ENCODE measurements around the gene TCTA. TPM values are rescaled to one million over a fixed set of nuclear protein-coding genes. Genes with fewer than 3 reads are reported as not detected.

TCTA gene, protein sequence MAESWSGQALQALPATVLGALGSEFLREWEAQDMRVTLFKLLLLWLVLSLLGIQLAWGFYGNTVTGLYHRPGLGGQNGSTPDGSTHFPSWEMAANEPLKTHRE
- total RNA-seq = 9.6 and 12.4 TPM in 2 replicates
- long read RNA-seq, transcript TCTA-201 (3 exons, 2,146 nt) = major isoform, 7 of 7 reads
- long read RNA-seq, partial matches to known transcripts = 0 of 7 reads
- long read RNA-seq, other reads (novel, unspliced or antisense) = 0 of 7 reads

DNA sequence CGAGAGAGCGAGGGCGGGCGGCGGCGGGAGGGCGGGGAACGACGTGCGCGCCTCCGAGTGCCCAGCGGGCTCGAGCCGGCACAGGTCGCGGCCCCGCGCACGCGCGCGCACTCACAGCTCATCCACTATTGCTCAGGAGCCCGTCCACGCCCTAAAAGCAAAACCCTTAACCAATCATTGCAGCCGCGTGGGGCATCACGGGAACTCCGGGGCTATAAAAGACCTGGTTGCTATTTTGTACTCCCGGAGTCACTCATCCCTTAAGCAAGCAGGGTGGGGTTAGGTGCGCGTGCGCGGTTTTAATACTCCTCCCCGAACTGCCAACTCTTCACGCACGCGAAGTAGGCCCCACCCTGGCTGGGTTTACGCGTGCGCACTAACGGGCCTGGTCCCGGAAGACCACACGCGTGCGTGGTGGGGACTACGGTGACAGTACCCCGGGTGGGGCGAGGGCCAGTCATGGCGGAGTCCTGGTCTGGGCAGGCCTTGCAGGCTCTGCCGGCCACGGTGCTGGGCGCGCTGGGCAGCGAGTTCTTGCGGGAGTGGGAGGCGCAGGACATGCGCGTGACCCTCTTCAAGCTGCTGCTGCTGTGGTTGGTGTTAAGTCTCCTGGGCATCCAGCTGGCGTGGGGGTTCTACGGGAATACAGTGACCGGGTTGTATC, at the start of gene TCTA, which contains the start of gene RHOA:
TSS of gene TCTA (plus strand) at position 456 of the 664 bp plus-strand sequence. CDS start at position 460, 4 bp downstream.
TSS of gene RHOA (minus strand) at position 9 of the 664 bp plus-strand sequence. CDS start 36,387 bp downstream, outside the sequence.
- H3K27me3 Mint-ChIP-seq (ENCODE audit: low read depth) = no peaks in the 10 kb centered on the region
- H3K9me3 Mint-ChIP-seq = no peaks in the 10 kb centered on the region
- H3K4me3 Mint-ChIP-seq = peak within 1 kb of the TSS; percentile 98
- H3K36me3 Mint-ChIP-seq (ENCODE audit: low read depth) = no peaks in the 10 kb centered on the region
- peaks cover 34% of the 10 kb centered on the region for H3K4me1 Mint-ChIP-seq
- TF ChIP-seq, protein P1, sequence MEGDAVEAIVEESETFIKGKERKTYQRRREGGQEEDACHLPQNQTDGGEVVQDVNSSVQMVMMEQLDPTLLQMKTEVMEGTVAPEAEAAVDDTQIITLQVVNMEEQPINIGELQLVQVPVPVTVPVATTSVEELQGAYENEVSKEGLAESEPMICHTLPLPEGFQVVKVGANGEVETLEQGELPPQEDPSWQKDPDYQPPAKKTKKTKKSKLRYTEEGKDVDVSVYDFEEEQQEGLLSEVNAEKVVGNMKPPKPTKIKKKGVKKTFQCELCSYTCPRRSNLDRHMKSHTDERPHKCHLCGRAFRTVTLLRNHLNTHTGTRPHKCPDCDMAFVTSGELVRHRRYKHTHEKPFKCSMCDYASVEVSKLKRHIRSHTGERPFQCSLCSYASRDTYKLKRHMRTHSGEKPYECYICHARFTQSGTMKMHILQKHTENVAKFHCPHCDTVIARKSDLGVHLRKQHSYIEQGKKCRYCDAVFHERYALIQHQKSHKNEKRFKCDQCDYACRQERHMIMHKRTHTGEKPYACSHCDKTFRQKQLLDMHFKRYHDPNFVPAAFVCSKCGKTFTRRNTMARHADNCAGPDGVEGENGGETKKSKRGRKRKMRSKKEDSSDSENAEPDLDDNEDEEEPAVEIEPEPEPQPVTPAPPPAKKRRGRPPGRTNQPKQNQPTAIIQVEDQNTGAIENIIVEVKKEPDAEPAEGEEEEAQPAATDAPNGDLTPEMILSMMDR (conservative IDR thresholded peaks at IDR 0.05) = no peak
- H3K27ac Mint-ChIP-seq (ENCODE audit: unreplicated experiment) = peak within 1 kb of the TSS; percentile 97
- DNase-seq (ENCODE audit: low read depth, low spot score) = peak; percentile 92

DNA sequence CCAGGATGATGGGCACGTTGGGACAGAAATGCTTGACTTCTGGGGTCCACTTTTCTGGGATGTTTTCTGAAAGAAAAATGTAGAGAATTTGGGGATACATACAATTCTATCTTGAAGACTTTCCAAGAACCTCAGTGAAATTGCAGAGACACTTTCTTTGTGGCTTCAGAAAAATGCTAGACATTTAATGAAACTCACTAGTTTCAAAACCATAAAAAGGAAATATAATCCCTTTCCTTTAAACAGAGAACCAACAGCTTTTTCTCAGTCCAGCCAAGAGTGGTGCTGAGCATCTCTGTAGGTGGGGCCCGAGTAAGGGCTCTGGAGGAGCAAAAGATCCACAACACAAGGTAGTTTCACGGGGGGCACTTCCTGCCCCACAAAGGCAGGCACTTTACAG, 49.7 kb upstream of the TCTA start:
- H3K4me1 Mint-ChIP-seq = peaks cover 13% of the 10 kb centered on the region
- no peaks in the 10 kb centered on the region for H3K27me3 Mint-ChIP-seq (ENCODE audit: low read depth)
- DNase-seq (ENCODE audit: low read depth, low spot score) = no peak
- peaks cover 11% of the 10 kb centered on the region for H3K36me3 Mint-ChIP-seq (ENCODE audit: low read depth)
- no peak overlapping the region for H3K4me3 Mint-ChIP-seq
- TF ChIP-seq, protein P1 (conservative IDR thresholded peaks at IDR 0.05) = no peak
- H3K9me3 Mint-ChIP-seq = no peaks in the 10 kb centered on the region
- H3K27ac Mint-ChIP-seq (ENCODE audit: unreplicated experiment) = peak overlapping the region; percentile 64

DNA sequence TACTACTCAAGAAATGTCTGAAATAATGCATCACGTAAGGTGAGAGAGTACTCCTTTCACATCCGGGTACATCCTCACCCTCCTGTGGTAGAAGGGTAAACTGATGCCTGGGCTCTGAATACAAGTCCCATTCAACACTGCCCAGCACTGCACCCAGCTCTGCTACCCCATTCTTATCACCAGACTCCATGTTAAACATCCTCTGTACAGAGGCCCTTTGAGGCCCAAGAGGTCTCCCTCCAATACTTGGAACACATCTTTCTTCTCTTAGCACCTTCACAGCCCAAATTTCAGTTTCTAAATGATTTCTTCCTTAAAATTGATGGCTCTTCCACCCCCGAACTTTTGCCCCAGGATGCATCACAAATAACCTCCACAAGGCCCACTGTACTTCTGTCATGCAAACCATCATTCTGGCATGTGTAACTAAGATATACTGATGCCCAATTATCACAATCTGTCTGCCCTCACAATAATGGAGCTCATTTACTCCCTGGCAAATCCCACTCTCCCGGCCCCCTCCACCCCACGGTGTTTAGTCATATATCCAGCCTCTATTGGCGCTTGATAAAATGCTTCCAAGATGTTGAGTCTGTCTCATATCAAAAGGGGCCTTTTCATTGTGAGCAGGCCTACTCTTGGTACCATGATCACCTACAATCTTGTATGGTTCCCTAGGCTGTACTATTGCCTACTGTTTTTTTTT, 41.5 kb upstream of the TCTA start:
- Mint-ChIP-seq H3K27me3 (ENCODE audit: low read depth) (no peaks in the 10 kb centered on the region), H3K4me3 (no peak overlapping the region), H3K4me1 (no peaks in the 10 kb centered on the region), H3K36me3 (ENCODE audit: low read depth) (peaks cover 19% of the 10 kb centered on the region), H3K9me3 (no peaks in the 10 kb centered on the region), H3K27ac (ENCODE audit: unreplicated experiment) (no peak overlapping the region)
- no peak for DNase-seq (ENCODE audit: low read depth, low spot score)
- TF ChIP-seq, protein P1 (conservative IDR thresholded peaks at IDR 0.05) = no peak

DNA sequence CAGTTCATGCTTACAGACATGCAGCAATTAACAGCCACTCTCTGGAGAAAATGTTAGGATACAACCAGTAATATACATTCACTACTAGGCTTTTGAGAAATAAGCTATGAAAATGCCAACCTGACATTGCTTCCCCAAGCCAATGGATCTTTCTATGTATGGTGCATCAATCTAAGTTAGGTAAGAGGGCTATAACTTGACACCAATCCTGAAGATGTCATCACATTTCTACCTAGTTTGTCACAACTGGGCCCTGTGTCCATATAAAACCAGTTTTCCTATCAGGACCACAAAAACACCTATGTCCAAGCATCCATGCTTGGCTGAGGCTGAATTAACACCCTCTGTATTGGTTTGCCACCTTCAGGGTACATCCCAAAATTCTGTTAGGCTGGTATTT, 40.3 kb upstream of the TCTA start:
- TF ChIP-seq, protein P1 (conservative IDR thresholded peaks at IDR 0.05) = no peak
- Mint-ChIP-seq H3K4me3 (no peak overlapping the region), H3K4me1 (no peaks in the 10 kb centered on the region), H3K27ac (ENCODE audit: unreplicated experiment) (no peak overlapping the region), H3K36me3 (ENCODE audit: low read depth) (peaks cover 16% of the 10 kb centered on the region), H3K9me3 (no peaks in the 10 kb centered on the region), H3K27me3 (ENCODE audit: low read depth) (no peaks in the 10 kb centered on the region)
- no peak for DNase-seq (ENCODE audit: low read depth, low spot score)

DNA sequence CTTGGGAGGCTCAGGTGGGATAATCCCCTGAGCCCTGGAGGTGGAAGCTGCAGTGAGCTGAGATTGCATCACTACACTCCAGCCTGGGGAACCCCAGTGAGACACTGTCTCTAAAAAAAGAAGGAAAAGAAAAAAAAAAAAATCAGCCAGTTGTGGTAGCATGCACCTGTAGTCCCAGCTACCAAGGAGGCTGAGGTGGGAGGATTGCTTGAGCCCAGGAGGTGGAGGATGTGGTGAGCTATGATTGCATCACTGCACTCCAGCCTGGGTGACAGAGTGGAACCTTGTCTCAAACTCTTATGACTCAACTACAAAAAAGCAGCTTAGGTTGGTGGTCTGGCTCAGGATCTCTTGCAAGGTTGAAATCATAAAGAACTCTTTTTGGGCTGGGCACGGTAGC, 34.7 kb upstream of the TCTA start:
- Mint-ChIP-seq H3K36me3 (ENCODE audit: low read depth) (peaks cover 7% of the 10 kb centered on the region), H3K27me3 (ENCODE audit: low read depth) (no peaks in the 10 kb centered on the region), H3K4me1 (peaks cover 4% of the 10 kb centered on the region), H3K9me3 (no peaks in the 10 kb centered on the region), H3K4me3 (no peak overlapping the region), H3K27ac (ENCODE audit: unreplicated experiment) (peak overlapping the region; percentile 35)
- TF ChIP-seq, protein P1 (conservative IDR thresholded peaks at IDR 0.05) = no peak
- no peak for DNase-seq (ENCODE audit: low read depth, low spot score)

Data from neural crest cell (in vitro differentiated cells).